HG03378 (cell line): ENCODE data around the gene SLC6A7.

ENCODE experiments used
- ATAC-seq: cut with Tn5 transposase; IDR thresholded peaks from one replicate; pipeline ENCODE4 v1.9.1; 2021; ENCODE audit warnings: mild to moderate bottlenecking, moderate library complexity; ENCODE audit not compliant: unreplicated experiment

The SLC6A7 gene

DNA sequence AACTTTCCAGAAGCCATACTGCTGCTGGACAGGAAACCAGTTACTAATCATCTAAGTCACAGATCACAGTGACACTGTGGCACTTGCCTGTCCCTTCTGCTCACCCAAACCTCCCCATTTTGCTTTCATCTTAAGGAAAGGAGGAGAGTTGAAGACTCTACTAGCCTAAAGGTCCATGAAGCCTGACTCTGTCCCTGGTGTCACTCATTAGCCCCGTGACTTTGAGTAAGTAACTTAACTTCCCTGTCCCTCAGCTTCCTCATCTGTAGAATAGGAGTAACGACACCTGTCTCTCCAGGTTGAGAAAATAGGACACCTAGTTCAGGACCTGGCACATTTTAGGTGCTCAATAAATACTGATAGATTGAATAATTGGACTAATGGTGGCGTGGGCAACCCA lies 536 bp upstream of the SLC6A7 start:
- no peak for ATAC-seq

DNA sequence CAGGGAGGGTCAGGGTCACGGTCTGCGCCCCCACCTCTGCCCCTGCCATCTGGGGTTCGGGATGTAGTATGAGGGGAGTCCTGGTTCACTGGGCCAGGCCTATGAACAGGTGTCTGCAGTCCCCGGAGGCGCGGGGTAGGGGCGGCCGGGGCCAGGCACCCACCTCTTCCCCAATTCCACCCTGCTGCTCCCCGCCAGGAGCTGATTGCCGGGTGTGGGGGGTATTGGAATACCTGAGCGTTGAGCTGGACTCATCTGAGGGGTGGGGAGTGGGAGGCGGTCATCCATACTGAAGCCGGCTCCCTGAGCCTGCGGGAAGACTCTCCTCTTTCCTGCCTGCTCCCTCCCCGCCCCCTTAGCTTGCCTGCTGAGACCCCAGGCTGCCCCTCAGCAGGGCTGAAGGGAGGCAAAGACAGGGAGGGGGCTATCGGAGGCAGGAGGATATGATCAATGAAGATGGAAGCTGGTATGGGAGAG lies 679 bp downstream of the SLC6A7 start:
- no peak for ATAC-seq

DNA sequence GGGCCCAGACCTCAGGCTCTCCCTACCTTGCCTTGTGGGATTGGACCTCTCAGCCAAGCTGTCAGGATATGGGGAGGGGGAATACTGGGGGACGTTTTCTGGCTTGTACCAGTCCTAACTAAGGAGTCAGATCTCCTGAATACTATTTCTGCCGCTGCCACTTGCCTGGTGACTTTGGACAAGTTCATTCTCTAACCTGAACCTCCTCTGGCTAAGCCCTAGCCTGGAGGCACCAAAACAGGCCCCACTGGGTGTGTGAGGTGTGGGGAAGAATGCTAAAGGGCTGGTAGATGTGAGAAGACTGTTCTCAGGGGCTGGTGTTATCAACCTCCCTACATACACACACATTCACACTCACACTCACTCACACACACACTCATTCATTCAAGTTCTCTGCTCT lies 1.1 kb downstream of the SLC6A7 start:
- no peak for ATAC-seq

DNA sequence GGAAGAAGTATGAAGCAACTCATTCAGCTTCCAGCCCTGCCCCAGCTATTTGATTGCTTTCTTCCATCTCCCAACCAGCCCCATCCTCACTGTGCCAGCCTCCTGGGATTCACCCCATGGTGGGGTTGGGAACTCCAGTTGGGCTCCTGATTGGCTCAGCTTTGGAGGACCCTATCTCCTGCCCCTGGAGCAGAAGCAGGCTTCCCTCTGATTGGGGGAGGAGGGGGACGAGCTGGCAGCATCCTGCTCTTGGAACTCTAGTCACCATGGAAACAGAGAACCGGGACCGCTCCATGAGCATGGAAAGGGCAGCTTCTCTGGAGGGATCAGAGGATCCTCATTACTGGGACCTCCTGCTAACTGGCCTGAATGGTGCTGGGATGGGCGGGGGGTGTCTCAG lies 2.6 kb downstream of the SLC6A7 start:
- no peak for ATAC-seq

DNA sequence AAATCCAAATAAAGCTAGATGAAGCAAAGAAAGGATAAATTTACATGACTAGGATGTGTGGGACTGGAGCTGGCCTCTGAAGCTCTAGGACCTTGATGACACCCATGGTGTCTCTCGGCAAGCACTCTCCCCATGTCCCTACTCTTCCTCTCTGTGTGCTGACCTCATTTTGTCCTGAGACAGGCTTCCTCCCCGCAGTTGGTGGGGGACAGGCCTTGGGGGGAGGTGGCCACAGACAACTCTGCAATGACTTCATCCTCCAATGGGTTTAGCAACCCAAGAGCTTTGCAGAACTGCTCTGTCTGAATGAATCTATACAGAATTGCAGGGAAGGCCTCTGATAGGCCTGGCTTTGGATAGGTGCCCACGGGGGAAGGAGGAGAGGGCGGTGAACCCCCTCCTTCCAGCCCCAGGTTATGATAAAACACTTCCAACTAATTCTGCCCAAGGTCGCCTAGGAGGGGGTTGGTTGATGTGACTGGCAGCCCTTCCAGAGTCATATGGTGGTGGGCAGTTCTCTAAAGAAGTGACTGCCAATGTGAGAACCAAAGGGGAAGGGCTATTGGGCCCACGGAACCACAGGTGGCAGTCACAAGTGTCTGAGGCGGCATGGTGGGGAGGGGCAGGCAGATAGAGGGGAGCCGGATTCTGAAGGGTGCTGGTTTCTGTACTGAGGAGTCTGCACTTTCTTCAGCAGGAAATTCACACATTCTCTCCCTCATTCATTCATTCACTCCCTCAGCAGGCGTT lies 6.0 kb downstream of the SLC6A7 start:
- ATAC-seq = no peak

DNA sequence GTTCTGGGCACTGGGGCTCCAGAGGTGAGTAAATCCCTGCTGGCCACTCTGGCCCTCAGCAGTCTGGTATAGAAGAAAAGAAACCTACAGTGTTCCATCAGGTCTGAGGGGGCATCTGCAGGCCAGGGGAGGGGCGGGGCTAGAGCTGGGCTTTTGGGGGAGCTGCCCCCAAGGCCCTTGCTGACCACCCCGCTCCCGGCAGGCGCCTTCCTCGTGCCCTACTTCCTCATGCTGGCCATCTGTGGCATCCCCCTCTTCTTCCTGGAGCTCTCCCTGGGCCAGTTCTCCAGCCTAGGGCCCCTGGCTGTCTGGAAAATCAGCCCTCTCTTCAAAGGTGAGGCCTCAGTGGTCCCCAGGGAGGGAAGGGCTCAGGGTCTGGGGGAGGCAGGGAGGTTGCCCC lies 6.7 kb downstream of the SLC6A7 start:
- ATAC-seq = no peak

DNA sequence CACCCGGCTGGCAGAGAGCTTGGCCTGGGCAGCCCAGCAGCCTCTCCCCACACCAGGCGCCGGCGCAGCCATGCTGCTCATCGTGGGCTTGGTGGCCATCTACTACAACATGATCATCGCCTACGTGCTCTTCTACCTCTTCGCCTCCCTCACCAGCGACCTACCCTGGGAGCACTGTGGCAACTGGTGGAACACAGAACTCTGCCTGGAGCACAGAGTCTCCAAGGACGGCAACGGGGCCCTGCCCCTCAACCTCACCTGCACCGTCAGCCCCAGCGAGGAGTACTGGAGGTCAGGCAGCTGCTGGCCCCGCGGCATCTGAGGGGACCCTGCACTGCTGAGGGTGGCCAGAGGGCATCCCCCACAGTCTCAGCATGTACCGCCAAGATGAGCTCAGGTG lies 7.1 kb downstream of the SLC6A7 start:
- ATAC-seq = no peak

DNA sequence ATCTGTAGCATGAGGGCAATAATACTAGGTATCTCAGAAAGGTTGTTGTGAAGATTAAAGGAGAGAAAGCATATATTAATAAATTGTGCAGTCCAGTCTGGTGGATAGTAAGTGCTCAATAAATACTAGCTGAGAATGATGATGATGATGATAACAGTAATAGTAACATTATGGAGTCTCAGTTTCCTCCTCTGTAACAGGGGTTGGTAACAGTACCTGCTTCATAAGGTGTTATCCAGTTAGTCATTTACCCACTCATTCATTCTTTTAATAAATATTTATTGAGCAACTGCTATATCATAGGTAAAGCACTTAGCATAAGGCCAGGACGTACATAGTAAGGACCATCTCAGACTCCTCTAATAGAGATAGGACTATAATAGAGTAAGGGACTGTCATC lies 7.6 kb downstream of the SLC6A7 start:
- no peak for ATAC-seq

DNA sequence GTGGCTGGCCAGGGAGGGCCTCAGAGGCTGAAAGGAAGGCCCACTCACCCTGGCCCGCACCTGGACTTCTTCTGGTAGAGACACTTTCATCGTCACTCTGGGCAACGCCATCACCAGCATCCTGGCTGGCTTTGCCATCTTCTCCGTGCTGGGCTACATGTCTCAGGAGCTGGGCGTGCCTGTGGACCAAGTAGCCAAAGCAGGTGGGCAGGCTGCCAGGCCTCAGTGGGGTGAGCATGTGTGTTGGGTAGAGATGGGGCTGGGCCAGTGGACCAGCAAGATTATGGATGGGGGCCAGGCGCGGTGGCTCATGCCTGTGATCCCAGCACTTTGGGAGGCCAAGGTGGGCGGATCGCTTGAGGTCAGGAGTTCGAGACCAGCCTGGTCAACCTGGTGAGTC lies 12.6 kb downstream of the SLC6A7 start:
- ATAC-seq = no peak

DNA sequence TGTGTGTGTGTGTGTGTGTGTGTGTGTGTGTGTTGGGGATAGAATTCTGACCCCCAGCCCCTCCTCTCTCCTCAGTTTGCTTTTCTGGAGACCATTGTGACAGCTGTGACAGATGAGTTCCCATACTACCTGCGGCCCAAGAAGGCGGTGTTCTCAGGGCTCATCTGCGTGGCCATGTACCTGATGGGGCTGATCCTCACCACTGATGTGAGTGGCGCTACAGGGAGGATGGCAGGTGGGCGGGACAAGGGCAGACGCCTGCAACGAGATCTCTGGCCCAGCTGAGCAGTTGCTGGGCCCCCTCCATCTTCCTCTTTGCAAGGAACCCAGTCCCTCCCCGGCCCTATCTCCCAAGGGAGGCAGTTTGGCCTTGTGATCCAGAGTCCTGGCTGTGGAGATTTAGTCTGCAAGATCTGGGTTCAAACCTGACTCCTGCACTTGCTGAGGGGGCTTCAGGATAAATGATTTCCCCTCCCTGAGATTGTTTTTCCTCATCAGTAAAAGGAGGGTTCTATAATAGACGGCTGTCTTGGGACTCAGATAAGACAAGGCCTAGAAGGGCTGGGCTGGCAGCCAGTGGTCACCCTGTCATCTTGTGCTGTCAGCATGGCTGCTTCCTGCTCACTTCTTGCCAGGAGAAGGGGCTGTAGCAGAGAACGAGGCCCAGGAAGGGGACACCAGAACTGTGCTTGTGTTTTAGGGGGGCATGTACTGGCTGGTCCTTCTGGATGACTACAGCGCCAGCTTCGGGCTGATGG lies 14.1 kb downstream of the SLC6A7 start:
- ATAC-seq = no peak

DNA sequence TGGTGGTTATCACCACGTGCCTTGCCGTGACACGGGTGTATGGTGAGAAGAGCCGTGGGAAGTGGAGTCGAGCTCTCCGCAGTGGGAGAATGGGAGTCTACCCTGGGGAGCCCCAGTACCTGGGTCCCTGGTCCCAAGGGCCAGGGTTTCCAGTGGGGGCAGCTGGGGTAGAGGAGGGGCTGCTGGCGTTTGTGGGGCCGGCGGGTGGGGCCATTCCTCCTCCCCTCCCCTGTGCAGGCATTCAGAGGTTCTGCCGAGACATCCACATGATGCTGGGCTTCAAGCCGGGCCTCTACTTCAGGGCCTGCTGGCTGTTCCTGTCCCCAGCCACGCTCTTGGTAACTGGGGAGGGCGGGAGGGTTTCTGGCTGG lies 14.7 kb downstream of the SLC6A7 start:
- no peak for ATAC-seq

DNA sequence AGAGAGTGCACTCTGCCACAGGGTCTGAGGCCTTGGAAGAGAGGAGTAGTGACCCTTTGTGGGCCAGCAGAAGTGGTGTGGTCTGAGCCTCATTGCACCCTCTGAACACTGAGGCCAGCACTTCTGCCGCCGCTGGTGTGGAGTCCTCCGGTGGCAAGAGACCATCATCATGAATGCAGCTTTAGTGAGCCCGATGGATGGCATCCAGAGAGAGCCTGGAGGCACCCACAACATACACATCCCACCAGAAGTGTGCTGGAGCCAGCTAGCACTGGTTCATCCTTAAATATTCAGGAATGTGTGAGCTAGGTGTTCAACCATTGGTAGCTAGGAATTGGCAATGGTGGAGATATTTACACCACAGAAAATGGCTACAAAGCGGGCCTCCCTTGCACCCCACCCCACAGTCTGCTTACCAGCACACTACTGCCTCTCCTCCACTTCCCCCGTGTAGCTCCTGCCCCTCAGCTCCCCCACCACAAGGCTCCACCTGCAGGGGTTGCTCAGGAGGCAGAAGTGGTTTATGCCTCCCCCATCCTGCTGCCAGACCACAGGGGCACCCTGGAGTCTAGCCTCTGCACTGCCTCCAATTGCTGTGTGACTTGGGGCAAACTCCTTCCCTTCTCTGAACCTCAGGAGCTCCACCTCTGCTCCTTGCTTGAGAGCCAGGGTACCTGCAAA lies 16.4 kb downstream of the SLC6A7 start:
- ATAC-seq = no peak

DNA sequence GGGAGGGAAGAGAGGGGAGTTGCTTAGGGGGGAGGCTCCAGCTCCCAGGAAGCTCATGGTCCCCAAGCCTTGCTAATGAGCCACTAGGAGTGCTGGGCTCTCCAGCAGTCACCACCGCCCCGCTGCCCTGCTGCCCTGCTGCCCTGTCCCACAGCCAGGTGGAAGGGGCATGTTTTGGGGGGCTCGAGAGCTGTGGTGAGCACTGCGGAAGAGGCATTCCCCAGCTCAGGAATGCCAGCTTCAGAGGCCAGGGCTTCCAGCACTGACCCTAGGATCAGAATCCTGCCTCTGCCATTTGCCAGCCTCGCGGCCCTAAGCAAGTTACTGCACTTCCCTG lies 16.9 kb downstream of the SLC6A7 start:
- ATAC-seq = no peak

DNA sequence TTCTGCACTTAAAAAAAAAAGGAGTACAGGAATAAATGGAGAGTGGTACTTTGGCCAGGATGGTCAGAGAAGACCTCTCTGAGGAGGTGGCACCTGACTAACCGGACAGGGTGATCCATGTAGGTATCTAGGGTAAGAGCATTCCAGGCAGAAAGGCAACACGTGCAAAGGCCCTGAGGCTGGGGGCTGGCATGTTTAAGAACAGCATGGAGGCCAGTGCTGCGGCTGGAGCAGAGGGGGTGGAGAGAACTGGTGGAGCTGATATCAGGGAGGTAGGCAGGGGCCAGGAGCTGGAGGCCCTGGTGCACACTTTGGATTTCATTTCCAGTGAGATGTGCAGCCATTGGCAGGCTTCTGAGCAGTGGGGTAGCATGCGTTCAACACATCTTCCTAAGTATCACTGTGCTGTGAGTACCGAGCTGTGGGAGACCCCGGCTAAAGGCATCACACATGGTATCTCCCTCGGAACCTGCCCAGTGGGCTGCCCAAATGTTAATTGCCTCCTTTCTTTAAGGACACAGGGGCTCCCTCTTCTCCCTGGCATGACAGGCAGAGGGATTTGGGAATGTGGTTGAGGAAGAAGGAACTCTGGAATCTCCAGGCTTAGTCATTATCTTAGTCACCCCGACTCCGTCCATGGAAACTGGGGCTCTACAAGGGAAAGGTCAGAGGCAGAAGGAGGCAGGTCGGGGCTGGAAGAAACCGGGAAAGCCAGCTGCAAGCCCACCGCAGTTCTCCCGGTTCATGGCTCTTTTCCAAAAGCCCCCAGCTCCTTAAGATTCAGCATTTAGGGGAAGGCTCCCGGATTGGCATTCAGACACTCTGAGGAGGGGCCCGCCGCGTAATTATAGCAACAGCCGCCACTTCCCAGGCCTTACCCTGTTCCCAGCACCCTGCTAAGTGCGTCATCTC lies 18.6 kb downstream of the SLC6A7 start:
- no peak for ATAC-seq

DNA sequence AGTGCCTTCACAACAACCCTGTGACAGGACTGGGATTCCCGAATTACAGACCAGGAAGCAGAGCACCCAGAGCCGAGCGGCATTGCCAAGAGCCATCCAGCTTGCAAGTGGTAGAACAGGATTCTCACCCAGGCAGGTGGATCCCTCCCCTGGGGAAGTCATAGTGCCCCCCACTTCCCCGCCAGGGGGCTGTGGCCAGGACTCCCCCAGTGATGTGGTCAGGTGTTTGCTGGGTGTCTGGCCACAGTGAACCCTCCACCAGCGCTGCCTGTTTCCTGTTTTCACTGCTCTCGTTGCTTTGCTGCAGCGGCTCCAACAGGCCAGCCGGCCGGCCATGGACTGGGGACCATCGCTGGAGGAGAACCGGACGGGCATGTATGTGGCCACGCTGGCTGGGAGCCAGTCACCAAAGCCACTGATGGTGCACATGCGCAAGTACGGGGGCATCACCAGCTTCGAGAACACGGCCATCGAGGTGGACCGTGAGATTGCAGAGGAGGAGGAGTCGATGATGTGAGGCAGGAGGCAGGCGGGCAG lies 19.3 kb downstream of the SLC6A7 start:
- no peak for ATAC-seq

DNA sequence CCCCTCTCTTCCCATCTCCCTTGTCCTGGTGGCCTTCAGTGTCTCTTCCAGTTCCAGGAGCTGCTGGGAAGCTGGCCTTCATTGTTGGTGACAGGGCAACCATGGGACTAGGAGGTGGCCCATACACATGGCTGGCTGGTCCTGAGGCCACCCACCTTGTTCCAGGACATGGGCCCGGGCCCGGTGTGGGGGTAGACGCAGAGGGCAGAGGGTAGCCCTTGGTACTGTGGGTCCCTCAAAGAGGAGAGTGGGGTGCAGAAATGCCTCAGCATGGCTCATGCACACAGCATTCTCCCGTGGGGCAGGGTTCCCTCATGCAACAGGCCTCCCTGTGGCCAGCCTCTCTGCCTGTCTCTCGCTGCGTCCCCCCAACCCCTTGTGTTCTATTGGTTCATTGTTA lies 20.8 kb downstream of the SLC6A7 start:
- no peak for ATAC-seq

DNA sequence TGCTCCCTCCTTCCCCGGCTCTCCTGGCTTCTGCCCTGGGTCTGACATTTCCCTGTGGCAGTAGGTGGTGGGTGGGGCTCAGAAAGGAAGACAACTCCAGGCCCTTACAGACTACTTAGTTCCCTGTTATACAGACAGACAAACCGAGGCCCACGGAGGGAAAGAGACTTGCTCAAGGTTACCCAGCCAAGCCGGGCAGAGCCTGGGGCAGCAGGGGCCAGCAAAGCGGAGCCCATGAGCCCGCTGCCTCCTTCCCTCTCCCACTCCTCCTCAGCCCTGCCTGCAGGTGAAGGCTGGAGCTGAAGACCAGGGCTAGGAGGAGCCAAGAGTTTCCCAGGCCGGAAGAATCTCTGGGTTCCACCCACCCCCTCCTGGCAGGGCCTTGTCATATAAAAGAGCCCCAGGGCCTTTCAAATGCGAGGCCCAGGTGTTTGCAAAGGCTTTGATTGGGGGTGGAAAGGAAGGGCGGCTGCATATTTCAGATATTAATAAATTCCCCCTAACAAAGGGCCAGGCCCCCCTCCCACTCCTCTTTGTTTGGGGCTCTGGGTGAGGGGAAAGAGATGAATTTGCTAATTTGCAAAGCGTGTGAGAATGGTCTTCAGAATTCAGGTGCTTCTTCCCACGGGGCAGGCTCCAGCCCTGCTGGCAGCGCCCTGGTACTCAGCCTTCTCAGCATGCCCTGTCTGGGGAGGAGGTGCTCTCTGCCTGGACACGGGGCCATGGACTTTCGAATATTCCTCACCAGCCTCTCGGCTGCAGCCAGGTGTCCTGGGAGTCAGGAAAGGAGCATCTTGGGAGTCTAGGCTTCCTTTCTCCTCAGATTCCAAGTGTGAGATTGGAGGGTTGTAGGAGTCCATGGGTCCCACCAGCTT lies 21.5 kb downstream of the SLC6A7 start:
- ATAC-seq = no peak

DNA sequence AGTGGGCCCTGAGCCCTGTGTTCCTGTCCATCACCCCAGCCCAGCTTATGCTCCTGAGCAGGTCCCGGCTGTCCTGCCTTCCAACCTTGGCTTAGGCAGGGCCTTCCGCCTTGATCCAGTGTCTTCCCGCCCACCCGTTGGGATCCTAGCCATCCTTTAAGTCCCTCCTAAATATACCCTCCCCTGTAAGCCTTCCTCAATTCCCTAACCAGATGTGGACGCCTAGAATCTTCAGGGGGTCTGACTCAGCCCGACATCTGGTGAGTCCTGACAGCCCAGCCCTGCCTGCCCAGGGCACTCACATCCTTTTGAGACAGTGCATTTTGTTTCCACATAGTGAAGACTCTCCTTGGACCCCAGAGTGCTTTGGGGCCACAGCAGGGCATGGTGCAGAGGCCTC lies 23.7 kb downstream of the SLC6A7 start:
- no peak for ATAC-seq

DNA sequence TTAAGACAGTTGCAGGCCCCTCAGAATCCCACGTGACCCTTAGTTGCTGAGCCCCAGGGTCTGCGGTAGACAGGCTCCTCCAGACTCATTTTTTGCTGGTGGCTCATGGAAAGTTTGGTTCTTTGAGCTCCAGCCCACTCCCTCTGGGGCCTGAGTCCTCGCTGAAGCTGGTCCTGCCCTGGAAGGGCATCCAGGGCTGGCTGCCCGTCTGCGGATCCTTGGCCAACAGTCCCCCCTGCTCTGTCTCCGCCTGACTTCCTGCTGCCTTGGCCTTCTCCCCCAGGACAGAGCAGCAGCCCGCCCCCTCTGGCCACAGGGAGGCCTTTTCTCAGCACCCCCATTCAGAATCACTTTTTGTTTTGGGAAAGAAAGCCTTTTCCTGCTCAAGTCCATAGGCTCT lies 24.4 kb downstream of the SLC6A7 start:
- ATAC-seq = no peak
